Hematopoietic multipotent progenitor cell treated with erythropoietin and hydrocortisone succinate and interleukin-3 and kit ligand, for 17 days (in vitro differentiated cells): ENCODE results near the gene C12orf76.
A peak's percentile ranks its signal among the peaks of the same experiment; 100 is the strongest.
"Not testable (repeated sequence)": the region's sequence is repeated elsewhere in the genome, so short reads cannot be mapped to it uniquely, and the experiment has no call there.

Source experiments
- DNase-seq: peaks from one replicate; pipeline ENCODE4 v3.0.0-alpha.2; 2015; ENCODE audit warnings: low spot score

The C12orf76 gene

GRCh38 chr12:110062241-110062640 lies 13.9 kb upstream of the C12orf76 start:
- no peak for DNase-seq

GRCh38 chr12:110059651-110060000 lies 11.3 kb upstream of the C12orf76 start:
- DNase-seq = no peak

DNA sequence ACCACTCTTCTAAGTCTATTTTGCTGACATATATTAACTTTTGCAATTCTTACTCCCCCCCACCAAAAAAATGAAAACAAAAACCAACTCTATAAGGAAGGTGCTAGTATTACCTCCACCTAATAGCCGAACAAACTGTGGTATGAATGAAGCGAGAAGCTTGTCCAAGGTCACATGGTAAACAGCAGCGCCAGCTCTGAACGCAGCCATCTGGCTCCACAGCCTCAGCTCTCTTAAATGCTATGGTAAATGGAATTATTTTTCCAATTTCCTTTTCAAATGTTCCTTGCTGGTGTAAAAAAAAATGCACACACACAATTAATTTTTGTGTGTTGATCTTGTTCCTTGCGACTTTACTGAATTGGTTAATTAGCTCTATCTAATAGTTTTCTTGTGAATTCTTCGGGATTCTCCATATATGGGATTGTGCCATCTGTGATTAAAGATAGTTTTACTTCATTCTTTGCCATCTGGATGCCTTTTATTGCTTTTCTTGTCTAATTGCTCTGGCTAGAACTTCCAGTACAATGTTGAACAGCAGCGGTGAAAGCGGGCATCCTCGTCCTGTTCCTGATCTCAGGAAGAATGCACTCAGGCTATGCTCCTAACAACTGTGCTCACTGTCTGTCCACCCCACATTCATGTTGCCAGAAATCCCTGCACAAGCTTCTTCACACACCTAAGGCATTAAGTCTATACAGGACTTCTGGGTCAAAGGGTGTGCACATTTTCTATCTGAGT lies 10.7 kb upstream of the C12orf76 start:
- DNase-seq = no peak

DNA sequence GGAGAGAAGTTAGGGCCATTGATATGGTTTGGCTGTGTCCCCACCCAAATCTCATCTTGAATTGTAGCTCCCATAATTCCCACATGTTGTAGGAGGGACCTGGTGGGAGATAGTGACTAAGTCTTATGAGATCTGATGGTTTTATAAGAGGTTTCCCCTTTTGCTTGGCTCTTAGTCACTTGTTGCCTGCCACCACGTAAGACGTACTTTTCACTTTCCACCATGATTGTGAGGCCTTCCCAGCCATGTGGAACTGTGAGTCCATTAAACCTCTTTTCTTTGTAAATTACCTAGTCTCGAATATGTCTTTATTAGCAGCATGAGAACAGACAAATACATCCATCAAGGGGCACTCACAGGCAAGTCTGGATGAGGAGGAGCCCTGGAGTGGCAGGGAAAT lies 8.3 kb upstream of the C12orf76 start:
- not testable (repeated sequence) for DNase-seq

GRCh38 chr12:110055375-110056352 lies 7.3 kb upstream of the C12orf76 start:
- DNase-seq = not testable (repeated sequence)

- DNase-seq = no peak
Observed at GRCh38 chr12:110050927-110051326, 2.6 kb upstream of the C12orf76 start.

DNA sequence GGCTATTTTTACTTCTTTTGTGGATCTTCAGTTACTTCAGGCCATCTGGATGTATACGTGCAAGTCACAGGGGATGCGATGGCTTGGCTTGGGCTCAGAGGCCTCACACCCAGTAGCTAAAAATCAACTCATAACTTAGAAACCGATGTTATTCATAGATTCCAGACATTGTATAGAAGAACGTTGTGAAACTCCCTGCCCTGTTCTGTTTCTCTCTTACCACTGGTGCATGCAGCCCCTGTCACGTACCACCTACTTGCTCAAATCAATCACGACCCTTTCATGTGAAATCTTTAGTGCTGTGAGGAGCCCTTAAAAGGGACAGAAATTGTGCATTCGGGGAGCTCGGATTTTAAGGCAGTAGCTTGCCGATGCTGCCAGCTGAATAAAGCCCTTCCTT lies 1.3 kb upstream of the C12orf76 start:
- DNase-seq = not testable (repeated sequence)

DNA sequence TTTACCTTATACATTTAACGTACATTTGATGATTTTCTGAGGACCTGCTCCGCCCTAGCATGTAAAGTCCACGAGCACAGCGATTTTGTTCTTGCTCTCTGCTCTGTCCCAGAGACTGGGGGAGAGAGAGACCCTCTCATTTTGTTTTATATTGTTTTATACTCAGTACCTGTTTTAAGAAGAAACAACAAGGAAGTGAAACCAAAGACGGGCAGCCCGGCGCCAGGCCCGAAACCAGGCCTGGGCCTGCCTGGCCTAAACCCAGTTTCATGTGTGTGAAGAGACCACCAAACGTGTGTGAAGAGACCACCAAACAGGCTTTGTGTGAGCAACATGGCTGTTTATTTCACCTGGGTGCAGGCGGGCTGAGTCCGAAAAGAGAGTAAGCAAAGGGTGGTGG lies 712 bp upstream of the C12orf76 start:
- not testable (repeated sequence) for DNase-seq

- no peak for DNase-seq
Observed at GRCh38 chr12:110047297-110047940, 903 bp downstream of the C12orf76 start.

DNA sequence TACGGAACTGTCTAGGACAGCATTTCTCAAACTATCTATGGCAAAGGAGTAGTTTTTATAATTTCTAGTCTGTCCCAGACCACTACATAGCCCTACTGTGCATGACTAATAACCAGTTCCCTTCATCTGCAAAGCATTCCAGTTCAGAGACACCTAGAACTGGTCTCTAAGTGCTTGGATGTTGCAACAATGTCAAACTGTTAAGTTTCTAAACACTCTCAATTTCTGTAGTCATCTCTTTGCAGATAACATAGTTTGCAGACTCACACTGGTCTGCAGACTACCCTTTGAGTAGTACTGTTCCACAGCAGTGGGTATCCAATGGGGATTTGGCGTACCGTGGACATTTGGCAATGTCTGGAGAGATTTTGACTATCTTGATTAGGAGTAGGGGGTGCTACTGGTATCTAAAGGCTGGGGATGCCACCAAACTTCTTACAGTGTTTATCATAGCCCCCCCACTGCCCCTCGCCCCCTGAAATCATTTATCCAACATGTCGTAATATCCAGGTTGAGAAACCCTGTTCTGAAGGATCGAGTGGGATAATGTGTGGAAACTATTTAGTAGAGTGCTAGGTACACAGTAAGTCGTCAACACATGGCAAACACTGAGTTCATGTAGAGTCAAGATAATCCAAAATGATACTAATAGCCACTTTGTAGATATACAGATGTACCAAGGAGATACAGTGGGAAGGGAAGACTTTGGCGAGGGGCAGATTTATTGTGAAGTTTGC lies 1.7 kb downstream of the C12orf76 start:
- no peak for DNase-seq

- DNase-seq = no peak
Observed at GRCh38 chr12:110042264-110042663, 6.1 kb downstream of the C12orf76 start.

DNA sequence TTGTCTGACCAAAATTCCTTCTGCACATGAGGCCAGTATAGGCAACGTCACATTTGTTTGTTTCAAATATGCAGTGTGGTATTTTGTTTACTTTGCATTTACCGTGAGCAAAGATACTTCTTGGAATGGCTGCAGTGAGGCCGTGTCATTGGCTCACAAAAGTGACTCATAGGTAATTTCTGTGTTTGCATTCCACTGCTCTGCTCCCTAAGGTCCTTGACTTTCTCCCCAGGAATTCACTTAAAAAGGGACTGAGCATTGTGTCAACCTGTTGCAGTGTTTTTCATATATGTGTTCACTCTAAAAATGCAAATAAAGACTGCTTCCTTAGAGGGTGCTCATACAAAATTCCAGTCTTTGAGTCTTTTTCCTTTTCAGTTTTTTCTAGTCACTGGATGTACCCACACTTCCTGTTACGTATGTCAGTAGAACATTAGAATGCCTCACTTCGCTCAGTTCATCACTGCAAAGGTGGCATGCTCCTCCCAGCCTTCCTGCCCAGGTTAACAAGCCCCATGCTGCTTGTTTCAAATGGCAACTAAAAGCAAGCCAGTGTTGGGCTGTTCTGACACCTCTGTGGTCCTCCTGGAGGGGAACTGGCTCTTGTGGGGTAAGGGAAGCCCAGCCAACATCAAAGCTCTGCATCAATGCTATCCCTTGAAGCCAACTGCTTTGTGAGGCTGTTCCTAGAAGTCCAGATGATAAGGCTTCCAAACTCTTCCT lies 9.1 kb downstream of the C12orf76 start:
- no peak for DNase-seq

GRCh38 chr12:110038741-110039084 lies 9.6 kb downstream of the C12orf76 start:
- no peak for DNase-seq

GRCh38 chr12:110037315-110037714 lies 11.0 kb downstream of the C12orf76 start:
- DNase-seq = no peak

GRCh38 chr12:110035534-110036104 lies 12.7 kb downstream of the C12orf76 start:
- DNase-seq = no peak

- DNase-seq = no peak
Observed at GRCh38 chr12:110033888-110034287, 14.4 kb downstream of the C12orf76 start.

DNA sequence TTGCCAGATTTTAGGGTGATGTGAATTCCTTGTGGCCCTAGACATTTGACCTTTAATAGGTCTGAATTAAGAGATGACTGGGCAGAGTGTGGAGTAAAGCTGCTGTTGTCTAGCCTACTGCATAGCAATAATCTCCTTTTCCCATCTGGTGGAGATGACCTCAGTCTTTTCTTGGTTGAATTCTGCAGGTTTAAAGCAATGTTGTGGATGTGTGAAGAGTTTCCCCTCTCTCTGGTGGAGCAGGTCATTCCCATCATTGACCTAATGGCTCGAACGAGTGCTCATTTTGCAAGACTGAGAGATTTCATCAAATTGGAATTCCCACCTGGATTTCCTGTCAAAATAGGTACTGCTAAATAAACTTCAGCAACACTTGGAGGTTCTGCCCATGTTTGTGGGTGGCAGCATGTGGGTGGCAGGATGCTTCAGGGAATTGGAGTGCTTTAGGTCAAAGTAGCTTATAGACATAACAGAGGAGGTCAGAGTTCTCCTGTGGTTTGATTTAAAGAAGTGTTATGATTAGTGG lies 19.0 kb downstream of the C12orf76 start:
- no peak for DNase-seq

- DNase-seq = no peak
Observed at GRCh38 chr12:110028323-110028722, 20.0 kb downstream of the C12orf76 start.

DNA sequence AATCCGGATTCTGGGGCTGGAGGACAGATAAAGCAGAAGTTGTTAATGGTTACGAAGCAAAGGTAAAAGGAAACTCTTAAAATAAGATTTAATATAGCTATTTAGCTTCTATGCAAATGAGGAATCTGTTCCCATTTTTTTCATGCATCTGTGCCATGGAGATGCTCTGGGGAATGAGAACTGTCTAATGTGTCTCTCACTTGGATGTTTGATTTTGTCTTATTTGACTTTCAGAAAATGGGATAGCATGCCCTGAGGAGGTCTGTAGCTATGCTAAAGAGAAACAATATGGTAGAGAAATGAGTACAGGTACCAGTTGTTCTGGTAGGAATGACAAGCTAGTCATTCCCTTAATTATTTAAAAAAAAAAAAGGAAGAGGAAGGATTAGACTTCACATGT lies 24.3 kb downstream of the C12orf76 start:
- DNase-seq = no peak

DNA sequence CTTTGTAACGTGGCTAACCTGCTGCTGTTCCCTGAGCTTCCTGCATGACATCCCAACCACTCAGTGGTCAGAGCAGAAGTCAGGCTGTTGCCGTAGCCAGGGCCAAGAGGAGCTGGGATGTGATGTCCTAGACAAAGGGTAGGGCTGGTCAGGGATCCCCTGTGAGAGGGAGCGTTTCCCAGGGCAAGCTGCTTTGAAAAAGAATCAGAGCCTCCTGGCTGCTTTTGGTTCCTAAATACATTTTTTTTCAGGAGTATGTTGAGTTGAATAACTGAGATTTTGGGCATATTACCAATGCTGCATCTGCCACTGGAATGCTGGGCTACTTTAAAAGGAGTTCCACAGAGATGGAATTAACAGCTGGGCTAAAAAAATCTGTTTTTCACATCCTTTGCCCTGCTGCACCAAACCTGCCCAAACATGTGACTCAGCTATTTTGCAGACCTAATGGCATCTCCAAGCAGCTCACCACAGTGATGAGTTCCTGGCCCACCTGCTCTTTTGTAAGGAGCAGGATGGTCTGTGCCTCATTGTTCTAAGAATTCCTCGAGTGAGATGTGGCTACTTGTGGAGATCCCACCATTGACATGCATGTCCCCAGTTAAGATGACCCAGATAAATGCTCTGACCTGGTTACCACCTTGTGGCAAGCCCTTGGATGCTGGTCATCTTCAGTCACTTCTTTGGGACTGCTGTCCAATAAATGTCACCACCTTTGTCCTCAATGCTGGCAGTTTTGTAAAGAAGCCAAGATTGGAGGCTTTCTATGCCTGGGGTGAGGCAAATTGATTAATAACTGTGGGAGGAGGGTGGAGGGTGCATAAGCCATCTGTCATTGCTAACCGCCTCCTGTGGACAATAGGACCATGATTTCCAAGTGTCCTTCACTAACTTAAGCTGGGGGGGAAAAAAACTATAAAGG lies 25.0 kb downstream of the C12orf76 start:
- DNase-seq = peak; percentile 50
